KMS-11 (cell line): ENCODE results near the gene SETBP1.

Source experiments
- H2AFZ ChIP-seq: fragments of 200-600 bp; sonication (generic); 2 replicates; pipeline ENCODE4 v1.6.1; 2016; ENCODE audit warnings: antibody characterized with exemption, mixed run types, low read depth
- H3K27ac ChIP-seq: fragments of 200-600 bp; sonication (generic); 2 replicates; pipeline ENCODE4 v1.6.1; 2016; ENCODE audit warnings: mild to moderate bottlenecking, mixed run types
- H3K27me3 ChIP-seq: fragments of 200-600 bp; sonication (generic); 2 replicates; pipeline ENCODE4 v1.6.1; 2017; ENCODE audit warnings: mild to moderate bottlenecking, low read depth, mixed run types, moderate library complexity; ENCODE audit not compliant: insufficient read depth
- H3K36me3 ChIP-seq: fragments of 200-600 bp; sonication (generic); 2 replicates; pipeline ENCODE4 v1.6.1; 2017; ENCODE audit warnings: mild to moderate bottlenecking, mixed run types; ENCODE audit not compliant: insufficient read depth
- H3K4me1 ChIP-seq: fragments of 200-600 bp; sonication (generic); 2 replicates; pipeline ENCODE4 v1.6.1; 2016; ENCODE audit warnings: mild to moderate bottlenecking, low read depth, mixed run types; ENCODE audit not compliant: poor library complexity, severe bottlenecking
- H3K4me2 ChIP-seq: fragments of 200-600 bp; sonication (generic); 2 replicates; pipeline ENCODE4 v1.7.0; 2016; ENCODE audit warnings: mild to moderate bottlenecking, mixed run types
- H3K4me3 ChIP-seq: fragments of 200-600 bp; sonication (generic); IDR thresholded peaks from 2 replicates; pipeline ENCODE4 v1.6.1; 2017; ENCODE audit warnings: low read depth, low read length, mixed read lengths; ENCODE audit not compliant: insufficient read depth
- H3K79me2 ChIP-seq: fragments of 200-600 bp; sonication (generic); 2 replicates; pipeline ENCODE4 v1.6.1; 2016; ENCODE audit warnings: low read depth, mixed run types; ENCODE audit not compliant: insufficient read depth
- H3K9ac ChIP-seq: fragments of 200-600 bp; sonication (generic); 2 replicates; pipeline ENCODE4 v1.6.1; 2016; ENCODE audit warnings: mild to moderate bottlenecking, mixed run types
- H4K20me1 ChIP-seq: fragments of 200-600 bp; sonication (generic); 2 replicates; pipeline ENCODE4 v1.6.1; 2016; ENCODE audit warnings: mild to moderate bottlenecking, mixed run types; ENCODE audit not compliant: insufficient read depth
- CTCF ChIP-seq: fragments of 200-600 bp; sonication (generic); conservative IDR thresholded peaks from 2 replicates; pipeline ENCODE4 v1.6.1; 2017; ENCODE audit warnings: low read depth, mild to moderate bottlenecking, antibody characterized with exemption, low read length, moderate library complexity, mixed read lengths

Gene SETBP1

DNA sequence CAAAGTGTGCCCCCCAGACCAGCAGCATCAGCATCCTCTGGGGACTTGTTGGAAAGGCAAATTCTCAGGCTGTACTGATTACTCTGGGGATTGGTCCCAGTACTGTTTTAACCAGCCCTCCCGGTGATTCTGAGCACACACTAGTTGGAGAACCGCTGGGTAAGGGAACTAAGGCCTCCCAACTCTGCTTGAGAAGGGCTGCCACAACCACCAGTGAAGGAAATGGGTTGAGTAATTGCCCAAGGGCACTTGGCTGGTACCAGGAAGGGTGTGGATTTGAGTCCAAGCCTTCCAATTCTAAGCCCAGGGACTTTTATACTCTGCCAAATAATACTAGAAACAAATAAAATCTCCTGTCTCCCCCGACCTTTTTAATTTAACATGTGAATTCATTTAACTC lies 219.9 kb downstream of the SETBP1 start:
- H2AFZ ChIP-seq, result no peak overlapping the region
- H3K27me3 ChIP-seq, result no peaks in the 10 kb centered on the region
- H3K4me1 ChIP-seq, result peaks cover 39% of the 10 kb centered on the region
- H3K9ac ChIP-seq, result no peak overlapping the region
- H3K79me2 ChIP-seq, result no peaks in the 10 kb centered on the region; the same call in 1 of the 2 replicates
- no peak overlapping the region for H3K27ac ChIP-seq
- H3K4me2 ChIP-seq, result no peak overlapping the region
- no peaks in the 10 kb centered on the region for H3K36me3 ChIP-seq
- no peaks in the 10 kb centered on the region for H4K20me1 ChIP-seq
- H3K4me3 ChIP-seq, result no peak overlapping the region
- TF ChIP-seq CTCF, result no peak

GRCh38 chr18:44901283-44901682 lies 220.6 kb downstream of the SETBP1 start:
- Histone ChIP-seq H3K4me1 (peaks cover 45% of the 10 kb centered on the region), H3K27me3 (no peaks in the 10 kb centered on the region), H3K4me3 (no peak overlapping the region), H3K4me2 (no peak overlapping the region), H3K27ac (no peak overlapping the region), H3K36me3 (no peaks in the 10 kb centered on the region), H4K20me1 (no peaks in the 10 kb centered on the region), H3K9ac (no peak overlapping the region), H3K79me2 (no peaks in the 10 kb centered on the region; the same call in 1 of the 2 replicates), H2AFZ (no peak overlapping the region)
- peak; percentile 42 for TF ChIP-seq CTCF

DNA sequence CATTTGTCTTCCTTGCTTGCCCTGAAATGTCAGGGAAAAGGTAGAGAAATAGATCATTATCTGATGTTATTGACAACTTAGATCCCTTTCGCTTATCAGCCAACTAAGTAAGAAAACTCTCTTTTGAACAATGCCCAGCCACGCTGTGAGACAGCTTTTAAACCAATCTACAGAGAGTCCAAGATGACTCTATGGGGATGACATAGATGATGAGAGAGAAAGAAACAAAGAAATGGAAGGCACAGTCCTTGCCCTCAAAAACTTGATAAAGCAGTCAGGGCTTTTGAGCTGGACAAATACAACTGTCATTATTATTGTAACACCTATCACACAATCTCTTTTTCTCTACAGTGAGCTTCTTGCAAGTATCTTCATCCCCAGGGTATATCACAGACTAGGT lies 222.6 kb downstream of the SETBP1 start:
- Histone ChIP-seq H3K4me3 (no peak overlapping the region), H3K9ac (no peak overlapping the region), H4K20me1 (no peaks in the 10 kb centered on the region), H2AFZ (no peak overlapping the region), H3K4me1 (peaks cover 66% of the 10 kb centered on the region), H3K4me2 (no peak overlapping the region), H3K36me3 (no peaks in the 10 kb centered on the region), H3K79me2 (peaks cover 11% of the 10 kb centered on the region; the same call in 1 of the 2 replicates), H3K27ac (no peak overlapping the region), H3K27me3 (no peaks in the 10 kb centered on the region)
- no peak for TF ChIP-seq CTCF

GRCh38 chr18:44904768-44905167 lies 224.1 kb downstream of the SETBP1 start:
- H3K4me3 ChIP-seq, result no peak overlapping the region
- H3K79me2 ChIP-seq, result peaks cover 11% of the 10 kb centered on the region; the same call in 1 of the 2 replicates
- H3K36me3 ChIP-seq, result no peaks in the 10 kb centered on the region
- H3K27ac ChIP-seq, result peak overlapping the region; percentile 31; the same call in 1 of the 2 replicates
- H4K20me1 ChIP-seq, result no peaks in the 10 kb centered on the region
- H3K4me1 ChIP-seq, result peaks cover 80% of the 10 kb centered on the region
- H2AFZ ChIP-seq, result no peak overlapping the region
- H3K9ac ChIP-seq, result no peak overlapping the region
- peak overlapping the region; percentile 14; the same call in 1 of the 2 replicates for H3K4me2 ChIP-seq
- H3K27me3 ChIP-seq, result no peaks in the 10 kb centered on the region
- no peak for TF ChIP-seq CTCF
